GM23338 (cell line): ENCODE measurements around the gene SPARC. TPM values are rescaled to one million over a fixed set of nuclear protein-coding genes. Genes with fewer than 3 reads are reported as not detected.

ENCODE experiments used
- ATAC-seq: fragments of 200-7000 bp; cut with Tn5 transposase; 3 replicates; pipeline ENCODE4 v1.9.1; 2020
- DNase-seq: peaks from one replicate; pipeline ENCODE4 v3.0.0-alpha.2; 2015; ENCODE audit warnings: low spot score
- H2AFZ ChIP-seq: fragments of 200-600 bp; sonication (generic); 2 replicates; pipeline ENCODE4 v1.8.0; 2016; ENCODE audit warnings: antibody characterized with exemption, mild to moderate bottlenecking, moderate library complexity
- H3F3A ChIP-seq: fragments of 200-600 bp; sonication (generic); replicated peaks from 2 replicates; pipeline ENCODE4 v1.8.0; 2017; ENCODE audit warnings: antibody characterized with exemption, mixed run types, low read depth
- H3K27ac ChIP-seq: fragments of 200-600 bp; sonication (generic); 2 replicates; pipeline ENCODE4 v1.6.1; 2016; ENCODE audit warnings: low read depth
- H3K27me3 ChIP-seq: fragments of 200-600 bp; sonication (generic); 2 replicates; pipeline ENCODE4 v1.8.0; 2016; ENCODE audit warnings: mild to moderate bottlenecking, mixed run types, moderate library complexity; ENCODE audit not compliant: insufficient read depth
- H3K36me3 ChIP-seq: fragments of 200-600 bp; sonication (generic); 2 replicates; pipeline ENCODE4 v1.8.0; 2016; ENCODE audit warnings: mild to moderate bottlenecking; ENCODE audit not compliant: insufficient read depth
- H3K4me1 ChIP-seq: fragments of 200-600 bp; sonication (generic); 2 replicates; pipeline ENCODE4 v1.8.0; 2016; ENCODE audit warnings: mild to moderate bottlenecking, moderate library complexity; ENCODE audit not compliant: insufficient read depth
- H3K4me2 ChIP-seq: fragments of 200-600 bp; sonication (generic); 2 replicates; pipeline ENCODE4 v1.7.1; 2017; ENCODE audit warnings: mixed run types
- H3K4me3 ChIP-seq: fragments of 200-600 bp; sonication (generic); 2 replicates; pipeline ENCODE4 v1.6.1; 2016; ENCODE audit warnings: mixed run types
- H3K79me2 ChIP-seq: fragments of 200-600 bp; sonication (generic); replicated peaks from 2 replicates; pipeline ENCODE4 v1.8.0; 2017; ENCODE audit warnings: mild to moderate bottlenecking; ENCODE audit not compliant: insufficient read depth
- H3K9me2 ChIP-seq: fragments of 200-600 bp; sonication (generic); 2 replicates; pipeline ENCODE4 v1.8.0; 2017; ENCODE audit not compliant: insufficient read depth
- H4K20me1 ChIP-seq: fragments of 200-600 bp; sonication (generic); replicated peaks from 2 replicates; pipeline ENCODE4 v1.8.0; 2017; ENCODE audit warnings: mild to moderate bottlenecking; ENCODE audit not compliant: insufficient read depth
- H3K27ac Mint-ChIP-seq: 2 replicates; pipeline ENCODE4 v1.8.0; 2020; ENCODE audit warnings: inconsistent platforms, mild to moderate bottlenecking, moderate library complexity, mixed read lengths
- H3K27me3 Mint-ChIP-seq: 3 replicates; pipeline ENCODE4 v1.8.0; 2022; ENCODE audit warnings: low read depth, mild to moderate bottlenecking, moderate library complexity, mixed read lengths, inconsistent platforms; ENCODE audit not compliant: insufficient read depth, poor library complexity
- H3K36me3 Mint-ChIP-seq: 3 replicates; pipeline ENCODE4 v1.8.0; 2021; ENCODE audit warnings: low read depth, mild to moderate bottlenecking, inconsistent platforms, moderate library complexity, mixed read lengths
- H3K4me1 Mint-ChIP-seq: 3 replicates; pipeline ENCODE4 v1.8.0; 2020; ENCODE audit warnings: mild to moderate bottlenecking, inconsistent platforms, mixed read lengths
- H3K4me3 Mint-ChIP-seq: 3 replicates; pipeline ENCODE4 v1.8.0; 2021; ENCODE audit warnings: moderate library complexity, mild to moderate bottlenecking, inconsistent platforms, mixed read lengths
- H3K9me3 Mint-ChIP-seq: 3 replicates; pipeline ENCODE4 v1.8.0; 2020; ENCODE audit warnings: moderate library complexity, mild to moderate bottlenecking, inconsistent platforms, mixed read lengths
- CREB1 ChIP-seq: fragments of 250-450 bp; sonication (Bioruptor Pico); IDR thresholded peaks from 2 replicates; pipeline ENCODE4 v1.5.0; 2020; ENCODE audit warnings: low read depth, mild to moderate bottlenecking, moderate library complexity
- CTCF ChIP-seq, 2 experiments: fragments of 200-600 bp in 1 of 2; sonication (generic) in 1 of 2; conservative IDR thresholded peaks; 2 replicates each; pipeline versions ENCODE4 v1.5.1 to v1.6.1; 2016 to 2017; ENCODE audit warnings: antibody characterized with exemption in 2 of 2, low read depth in 2 of 2, mild to moderate bottlenecking in 2 of 2, moderate library complexity in 1 of 2
- ETS1 ChIP-seq: IDR thresholded peaks from 2 replicates; pipeline ENCODE4 v1.6.1; 2016; ENCODE audit warnings: antibody characterized with exemption
- EZH2 ChIP-seq: fragments of 200-600 bp; sonication (generic); IDR thresholded peaks from one replicate; pipeline ENCODE4 v1.8.0; 2017; ENCODE audit warnings: antibody characterized with exemption, mild to moderate bottlenecking, low read depth; ENCODE audit not compliant: unreplicated experiment
- EZH2phosphoT487 ChIP-seq: fragments of 200-600 bp; sonication (generic); IDR thresholded peaks from one replicate; pipeline ENCODE4 v1.8.1; 2018; ENCODE audit warnings: antibody characterized with exemption; ENCODE audit not compliant: unreplicated experiment
- JUNB ChIP-seq: IDR thresholded peaks from one replicate; pipeline ENCODE4 v1.6.1; 2016; ENCODE audit warnings: antibody characterized with exemption; ENCODE audit not compliant: unreplicated experiment
- NANOG ChIP-seq: IDR thresholded peaks from 2 replicates; pipeline ENCODE4 v1.6.1; 2016; ENCODE audit warnings: antibody characterized with exemption, borderline replicate concordance
- POLR2AphosphoS5 ChIP-seq: IDR thresholded peaks from 2 replicates; pipeline ENCODE4 v1.6.1; 2016; ENCODE audit warnings: antibody characterized with exemption, low read depth
- STAT1 ChIP-seq: IDR thresholded peaks from one replicate; pipeline ENCODE4 v1.6.1; 2016; ENCODE audit warnings: antibody characterized with exemption; ENCODE audit not compliant: unreplicated experiment
- ZNF114 ChIP-seq: fragments of 250-450 bp; sonication (Bioruptor Pico); IDR thresholded peaks from 2 replicates; pipeline ENCODE4 v1.5.0; 2020; ENCODE audit warnings: mild to moderate bottlenecking, moderate library complexity
- ZNF331 ChIP-seq: fragments of 250-450 bp; sonication (Bioruptor Pico); IDR thresholded peaks from 2 replicates; pipeline ENCODE4 v1.5.0; 2020; ENCODE audit warnings: low read depth, mild to moderate bottlenecking, moderate library complexity
- polyA plus RNA-seq: library from polyadenylated mRNA; unstranded; fragments of >200 nt; fragmentation: Nextera tagmentation; extraction: Ambion mirVana; gene quantifications from 2 replicates; pipeline ENCODE4 v1.2.1, GENCODE V29; 2016
- total RNA-seq: library from RNA; depleted of rRNA; stranded (reverse); fragments of >200 nt; shearing (Covaris generic); gene quantifications from 2 replicates; pipeline ENCODE4 v1.2.3, GENCODE V29; 2014
- TF ChIP-seq, protein P1 (sequence below): IDR thresholded peaks from one replicate; pipeline ENCODE4 v1.6.1; 2018; ENCODE audit warnings: antibody characterized with exemption; ENCODE audit not compliant: unreplicated experiment

Gene SPARC
- total and polyA plus RNA-seq, 2 experiments from 2014 or later = 218 to 225 TPM

GRCh38 chr5:151648089-151648488 lies 38.6 kb downstream of the SPARC start:
- Mint-ChIP-seq H3K36me3 (no peaks in the 10 kb centered on the region), H3K27ac (no peak overlapping the region)
- no peaks in the 10 kb centered on the region for H3K4me1 ChIP-seq

GRCh38 chr5:151647320-151647861 lies 39.3 kb downstream of the SPARC start:
- Histone ChIP-seq H3K27me3 (no peaks in the 10 kb centered on the region), H3F3A (no peaks in the 10 kb centered on the region), H4K20me1 (no peaks in the 10 kb centered on the region; the same call in 1 of the 2 replicates), H3K4me3 (no peak overlapping the region), H2AFZ (no peak overlapping the region), H3K4me1 (no peaks in the 10 kb centered on the region), H3K36me3 (no peaks in the 10 kb centered on the region), H3K9me2 (no peaks in the 10 kb centered on the region), H3K4me2 (no peak overlapping the region), H3K79me2 (no peaks in the 10 kb centered on the region), H3K27ac (no peak overlapping the region)
- peaks cover 3% of the 10 kb centered on the region for H3K27me3 Mint-ChIP-seq
- no peak for ATAC-seq
- H3K27ac Mint-ChIP-seq = no peak overlapping the region
- no peak for DNase-seq
- no peaks in the 10 kb centered on the region; the same call in 2 of the 3 replicates for H3K9me3 Mint-ChIP-seq
- peaks cover 6% of the 10 kb centered on the region; the same call in 2 of the 3 replicates for H3K4me1 Mint-ChIP-seq
- no peaks in the 10 kb centered on the region for H3K36me3 Mint-ChIP-seq
- H3K4me3 Mint-ChIP-seq = no peak overlapping the region
- TF ChIP-seq STAT1 = no peak
- TF ChIP-seq EZH2phosphoT487 = no peak
- TF ChIP-seq ZNF331 (CRISPR knock-in tag) = no peak
- no peak for TF ChIP-seq ZNF114 (CRISPR knock-in tag)
- no peak for TF ChIP-seq CTCF (conservative IDR thresholded peaks at IDR 0.05; ENCODE audit: low read depth in 2 of 2)
- TF ChIP-seq EZH2 = no peak
- no peak for TF ChIP-seq NANOG
- TF ChIP-seq, protein P1, sequence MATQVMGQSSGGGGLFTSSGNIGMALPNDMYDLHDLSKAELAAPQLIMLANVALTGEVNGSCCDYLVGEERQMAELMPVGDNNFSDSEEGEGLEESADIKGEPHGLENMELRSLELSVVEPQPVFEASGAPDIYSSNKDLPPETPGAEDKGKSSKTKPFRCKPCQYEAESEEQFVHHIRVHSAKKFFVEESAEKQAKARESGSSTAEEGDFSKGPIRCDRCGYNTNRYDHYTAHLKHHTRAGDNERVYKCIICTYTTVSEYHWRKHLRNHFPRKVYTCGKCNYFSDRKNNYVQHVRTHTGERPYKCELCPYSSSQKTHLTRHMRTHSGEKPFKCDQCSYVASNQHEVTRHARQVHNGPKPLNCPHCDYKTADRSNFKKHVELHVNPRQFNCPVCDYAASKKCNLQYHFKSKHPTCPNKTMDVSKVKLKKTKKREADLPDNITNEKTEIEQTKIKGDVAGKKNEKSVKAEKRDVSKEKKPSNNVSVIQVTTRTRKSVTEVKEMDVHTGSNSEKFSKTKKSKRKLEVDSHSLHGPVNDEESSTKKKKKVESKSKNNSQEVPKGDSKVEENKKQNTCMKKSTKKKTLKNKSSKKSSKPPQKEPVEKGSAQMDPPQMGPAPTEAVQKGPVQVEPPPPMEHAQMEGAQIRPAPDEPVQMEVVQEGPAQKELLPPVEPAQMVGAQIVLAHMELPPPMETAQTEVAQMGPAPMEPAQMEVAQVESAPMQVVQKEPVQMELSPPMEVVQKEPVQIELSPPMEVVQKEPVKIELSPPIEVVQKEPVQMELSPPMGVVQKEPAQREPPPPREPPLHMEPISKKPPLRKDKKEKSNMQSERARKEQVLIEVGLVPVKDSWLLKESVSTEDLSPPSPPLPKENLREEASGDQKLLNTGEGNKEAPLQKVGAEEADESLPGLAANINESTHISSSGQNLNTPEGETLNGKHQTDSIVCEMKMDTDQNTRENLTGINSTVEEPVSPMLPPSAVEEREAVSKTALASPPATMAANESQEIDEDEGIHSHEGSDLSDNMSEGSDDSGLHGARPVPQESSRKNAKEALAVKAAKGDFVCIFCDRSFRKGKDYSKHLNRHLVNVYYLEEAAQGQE = no peak
- no peak for TF ChIP-seq ETS1
- TF ChIP-seq JUNB = no peak
- no peak for TF ChIP-seq POLR2AphosphoS5
- no peak for TF ChIP-seq CREB1 (CRISPR knock-in tag)

More at GRCh38 chr5:151648089-151648488, 38.6 kb downstream of the SPARC start:
- Histone ChIP-seq H2AFZ (no peak overlapping the region), H3K4me2 (no peak overlapping the region), H3K27me3 (no peaks in the 10 kb centered on the region), H3K4me3 (no peak overlapping the region), H3F3A (no peaks in the 10 kb centered on the region), H3K27ac (no peak overlapping the region), H3K9me2 (no peaks in the 10 kb centered on the region), H4K20me1 (no peaks in the 10 kb centered on the region), H3K36me3 (no peaks in the 10 kb centered on the region), H3K79me2 (no peaks in the 10 kb centered on the region)
- TF ChIP-seq ETS1 = no peak
- Mint-ChIP-seq H3K4me3 (no peak overlapping the region), H3K4me1 (peaks cover 6% of the 10 kb centered on the region; the same call in 2 of the 3 replicates), H3K9me3 (no peaks in the 10 kb centered on the region; the same call in 2 of the 3 replicates), H3K27me3 (peaks cover 3% of the 10 kb centered on the region)
- ATAC-seq (no peak), DNase-seq (no peak)
